HG02943 (cell line): ENCODE results near the gene WDR93.
"Not testable (repeated sequence)": the region's sequence is repeated elsewhere in the genome, so short reads cannot be mapped to it uniquely, and the experiment has no call there.

ENCODE experiments used
- ATAC-seq: cut with Tn5 transposase; IDR thresholded peaks from one replicate; pipeline ENCODE4 v1.9.1; 2021; ENCODE audit warnings: mild to moderate bottlenecking, low read depth, moderate library complexity; ENCODE audit not compliant: unreplicated experiment

Gene WDR93

GRCh38 chr15:89783861-89784685 lies 93.5 kb downstream of the WDR93 start:
- no peak for ATAC-seq

GRCh38 chr15:89784686-89784960 lies 94.0 kb downstream of the WDR93 start:
- no peak for ATAC-seq

GRCh38 chr15:89785064-89785773 lies 94.6 kb downstream of the WDR93 start:
- ATAC-seq: no peak

GRCh38 chr15:89785774-89786140 lies 95.1 kb downstream of the WDR93 start:
- no peak for ATAC-seq

GRCh38 chr15:89787944-89788343 lies 97.3 kb downstream of the WDR93 start:
- no peak for ATAC-seq

- not testable (repeated sequence) for ATAC-seq
Measured at GRCh38 chr15:89788585-89788984, 98.0 kb downstream of the WDR93 start.

- no peak for ATAC-seq
Measured at GRCh38 chr15:89790206-89790605, 99.6 kb downstream of the WDR93 start.

- ATAC-seq: no peak
Measured at GRCh38 chr15:89790661-89791060, 100.0 kb downstream of the WDR93 start.

- ATAC-seq: no peak
Measured at GRCh38 chr15:89792106-89792805, 101.6 kb downstream of the WDR93 start.
